Endodermal cell (in vitro differentiated cells): ENCODE data around the gene GBP7. TPM values are rescaled to one million over a fixed set of nuclear protein-coding genes. Genes with fewer than 3 reads are reported as not detected.

Experiments used
- DNase-seq: peaks from one replicate; pipeline ENCODE4 v3.0.0-alpha.2; 2017
- H3K27ac ChIP-seq: 2 replicates; pipeline ENCODE4 v1.5.1; 2013; ENCODE audit warnings: mild to moderate bottlenecking, low read depth, low read length, moderate library complexity
- H3K27me3 ChIP-seq: 2 replicates; pipeline ENCODE4 v1.6.1; 2013; ENCODE audit warnings: mild to moderate bottlenecking, low read length, moderate library complexity; ENCODE audit not compliant: insufficient read depth, control insufficient read depth, poor library complexity, severe bottlenecking
- H3K36me3 ChIP-seq: 2 replicates; pipeline ENCODE4 v1.7.0; 2013; ENCODE audit warnings: mild to moderate bottlenecking, low read length, moderate library complexity; ENCODE audit not compliant: control insufficient read depth, insufficient read depth
- H3K4me1 ChIP-seq: one replicate; pipeline ENCODE4 v1.7.0; 2013; ENCODE audit warnings: low read length; ENCODE audit not compliant: control insufficient read depth, insufficient read depth
- H3K4me3 ChIP-seq: 2 replicates; pipeline ENCODE4 v1.5.1; 2013; ENCODE audit warnings: mild to moderate bottlenecking, low read length, moderate library complexity
- H3K9ac ChIP-seq: 2 replicates; pipeline ENCODE4 v1.6.1; 2013; ENCODE audit warnings: mild to moderate bottlenecking, low read length, moderate library complexity; ENCODE audit not compliant: poor library complexity, severe bottlenecking; ENCODE audit errors: extremely low read depth
- H3K9me3 ChIP-seq: 2 replicates; pipeline ENCODE4 v1.6.1; 2013; ENCODE audit warnings: mild to moderate bottlenecking, low read length, moderate library complexity; ENCODE audit not compliant: control insufficient read depth
- H3K27ac Mint-ChIP-seq: 2 replicates; pipeline ENCODE4 v1.8.0; 2020; ENCODE audit warnings: mixed read lengths
- H3K27me3 Mint-ChIP-seq: 2 replicates; pipeline ENCODE4 v1.8.0; 2021; ENCODE audit warnings: mild to moderate bottlenecking, mixed read lengths; ENCODE audit not compliant: insufficient read depth
- H3K36me3 Mint-ChIP-seq: 2 replicates; pipeline ENCODE4 v1.8.0; 2020; ENCODE audit warnings: low read depth, mixed read lengths
- H3K4me1 Mint-ChIP-seq: 2 replicates; pipeline ENCODE4 v1.8.0; 2020; ENCODE audit warnings: mixed read lengths
- H3K4me3 Mint-ChIP-seq: 2 replicates; pipeline ENCODE4 v1.8.0; 2020; ENCODE audit warnings: mild to moderate bottlenecking, moderate library complexity, mixed read lengths
- H3K9me3 Mint-ChIP-seq: 2 replicates; pipeline ENCODE4 v1.8.0; 2020; ENCODE audit warnings: mild to moderate bottlenecking, mixed read lengths
- WGBS, 2 experiments: methylation state at CpG; one replicate each; pipeline versions ENCODE4 v1.1.5 to v1.1.7; 2013; ENCODE audit warnings: missing lambda C conversion rate in 2 of 2, mixed read lengths in 1 of 2; ENCODE audit not compliant: insufficient coverage in 1 of 2, insufficient read length in 1 of 2; 5-methylcytosine and 5-hydroxymethylcytosine counted together
- total RNA-seq, 2 donors: library from RNA; stranded (reverse); fragmentation: NEBNext Ultra II Directional in 1 of 2; extraction: Animal tissue kit (Norgen Biotek cat#: 25700) in 1 of 2; gene quantifications; 2 replicates in 1 of 2; 3 replicates in 1 of 2; pipeline ENCODE4 v1.2.1, GENCODE V29; 2021
- TF ChIP-seq, protein P1 (sequence below): fragments of 200-600 bp; sonication (generic); conservative IDR thresholded peaks from 2 replicates; pipeline ENCODE4 v1.5.0; 2021; ENCODE audit warnings: antibody characterized with exemption, mild to moderate bottlenecking

Gene GBP7
- total RNA-seq, 2 donors from 2014 or later = not detected

- Histone ChIP-seq H3K9ac (no peak overlapping the region), H3K27me3 (no peaks in the 10 kb centered on the region), H3K27ac (no peak overlapping the region), H3K36me3 (no peaks in the 10 kb centered on the region), H3K4me1 (no peaks in the 10 kb centered on the region), H3K4me3 (no peak overlapping the region), H3K9me3 (peaks cover 11% of the 10 kb centered on the region)
- DNase-seq = no peak
- H3K9me3 Mint-ChIP-seq = peaks cover 24% of the 10 kb centered on the region
- no peak overlapping the region for H3K4me3 Mint-ChIP-seq
- 78 to 91% methylated on average over 2 to 3 of the region's 3 CpGs for WGBS, 2 experiments
- TF ChIP-seq, protein P1, sequence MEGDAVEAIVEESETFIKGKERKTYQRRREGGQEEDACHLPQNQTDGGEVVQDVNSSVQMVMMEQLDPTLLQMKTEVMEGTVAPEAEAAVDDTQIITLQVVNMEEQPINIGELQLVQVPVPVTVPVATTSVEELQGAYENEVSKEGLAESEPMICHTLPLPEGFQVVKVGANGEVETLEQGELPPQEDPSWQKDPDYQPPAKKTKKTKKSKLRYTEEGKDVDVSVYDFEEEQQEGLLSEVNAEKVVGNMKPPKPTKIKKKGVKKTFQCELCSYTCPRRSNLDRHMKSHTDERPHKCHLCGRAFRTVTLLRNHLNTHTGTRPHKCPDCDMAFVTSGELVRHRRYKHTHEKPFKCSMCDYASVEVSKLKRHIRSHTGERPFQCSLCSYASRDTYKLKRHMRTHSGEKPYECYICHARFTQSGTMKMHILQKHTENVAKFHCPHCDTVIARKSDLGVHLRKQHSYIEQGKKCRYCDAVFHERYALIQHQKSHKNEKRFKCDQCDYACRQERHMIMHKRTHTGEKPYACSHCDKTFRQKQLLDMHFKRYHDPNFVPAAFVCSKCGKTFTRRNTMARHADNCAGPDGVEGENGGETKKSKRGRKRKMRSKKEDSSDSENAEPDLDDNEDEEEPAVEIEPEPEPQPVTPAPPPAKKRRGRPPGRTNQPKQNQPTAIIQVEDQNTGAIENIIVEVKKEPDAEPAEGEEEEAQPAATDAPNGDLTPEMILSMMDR = no peak
- H3K4me1 Mint-ChIP-seq = no peaks in the 10 kb centered on the region
- H3K27ac Mint-ChIP-seq = no peak overlapping the region
- H3K36me3 Mint-ChIP-seq = no peaks in the 10 kb centered on the region
- no peaks in the 10 kb centered on the region for H3K27me3 Mint-ChIP-seq
Measured at GRCh38 chr1:89098857-89099256, 76.9 kb downstream of the GBP7 start.

- peaks cover 11% of the 10 kb centered on the region for H3K9me3 ChIP-seq
- H3K27me3 ChIP-seq = no peaks in the 10 kb centered on the region
- Mint-ChIP-seq H3K27ac (no peak overlapping the region), H3K4me1 (no peaks in the 10 kb centered on the region), H3K9me3 (peaks cover 24% of the 10 kb centered on the region), H3K4me3 (no peak overlapping the region), H3K36me3 (no peaks in the 10 kb centered on the region), H3K27me3 (no peaks in the 10 kb centered on the region)
- TF ChIP-seq, protein P1 = no peak
- H3K9ac ChIP-seq = no peak overlapping the region
- H3K4me1 ChIP-seq = no peaks in the 10 kb centered on the region
- DNase-seq = no peak
- 80 to 91% methylated on average over 1 to 2 of the region's 2 CpGs for WGBS, 2 experiments
- H3K36me3 ChIP-seq = no peaks in the 10 kb centered on the region
- no peak overlapping the region for H3K27ac ChIP-seq
- no peak overlapping the region for H3K4me3 ChIP-seq
Measured at GRCh38 chr1:89095737-89096136, 80.1 kb downstream of the GBP7 start.

GRCh38 chr1:89089962-89090361 lies 85.8 kb downstream of the GBP7 start:
- no peak for DNase-seq
- WGBS, 2 experiments = no CpG with 5 or more reads among the region's 1 CpG
- Histone ChIP-seq H3K4me3 (no peak overlapping the region), H3K36me3 (no peaks in the 10 kb centered on the region), H3K27ac (no peak overlapping the region), H3K9me3 (no peaks in the 10 kb centered on the region), H3K9ac (no peak overlapping the region), H3K4me1 (no peaks in the 10 kb centered on the region), H3K27me3 (no peaks in the 10 kb centered on the region)
- H3K36me3 Mint-ChIP-seq = no peaks in the 10 kb centered on the region
- no peaks in the 10 kb centered on the region for H3K27me3 Mint-ChIP-seq
- peaks cover 5% of the 10 kb centered on the region for H3K9me3 Mint-ChIP-seq
- TF ChIP-seq, protein P1 = no peak
- no peak overlapping the region for H3K4me3 Mint-ChIP-seq
- no peak overlapping the region for H3K27ac Mint-ChIP-seq
- no peaks in the 10 kb centered on the region for H3K4me1 Mint-ChIP-seq
